ENCODE data around the gene PARP8.

DNA sequence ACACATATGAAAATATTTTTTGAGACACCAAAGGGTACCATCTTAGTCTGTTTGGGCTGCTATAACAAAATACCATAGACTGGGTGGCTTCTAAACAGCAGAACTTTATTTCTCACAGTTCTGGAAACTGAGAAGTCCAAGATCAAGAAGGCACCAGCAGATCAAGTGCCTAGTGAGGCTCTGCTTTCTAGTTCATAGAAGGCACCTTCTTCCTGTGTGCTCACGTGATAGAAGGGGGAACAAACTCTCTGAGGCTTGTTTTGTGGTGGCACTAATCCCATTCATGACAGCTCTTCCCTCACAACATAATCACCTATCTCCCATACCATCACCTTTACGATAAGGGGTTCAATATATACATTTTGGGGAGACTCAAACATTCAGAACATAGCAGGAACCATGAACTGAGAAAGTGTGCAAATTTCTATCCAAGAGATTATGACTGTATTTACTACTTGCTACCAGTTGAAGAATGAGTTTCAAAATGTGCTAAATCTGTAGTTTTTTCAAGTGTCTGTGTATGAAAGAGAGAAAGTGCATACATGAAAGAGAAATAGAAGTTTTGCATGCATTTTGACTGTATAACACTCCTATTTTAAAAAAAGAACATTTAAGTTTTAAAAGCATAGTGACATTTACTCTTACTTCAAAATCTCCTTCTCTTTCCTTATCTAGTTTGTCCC lies 207.3 kb downstream of the PARP8 start:
- no peak for TF ChIP-seq POLR2A (IDR thresholded peaks at IDR 0.05; ENCODE audit: low read length)
- no peak for TF ChIP-seq GATA1 (IDR thresholded peaks at IDR 0.05; ENCODE audit: low read depth, low read length)
